HG02610 (cell line): Measurements from ENCODE around the gene CDCP2.
"Not testable (repeated sequence)": the region's sequence is repeated elsewhere in the genome, so short reads cannot be mapped to it uniquely, and the experiment has no call there.

Source experiments
- ATAC-seq: cut with Tn5 transposase; IDR thresholded peaks from one replicate; pipeline ENCODE4 v1.9.1; 2021; ENCODE audit warnings: mild to moderate bottlenecking, moderate library complexity; ENCODE audit not compliant: unreplicated experiment

Gene CDCP2

GRCh38 chr1:54118704-54119103 is 34.1 kb downstream of the CDCP2 start:
- no peak for ATAC-seq

DNA sequence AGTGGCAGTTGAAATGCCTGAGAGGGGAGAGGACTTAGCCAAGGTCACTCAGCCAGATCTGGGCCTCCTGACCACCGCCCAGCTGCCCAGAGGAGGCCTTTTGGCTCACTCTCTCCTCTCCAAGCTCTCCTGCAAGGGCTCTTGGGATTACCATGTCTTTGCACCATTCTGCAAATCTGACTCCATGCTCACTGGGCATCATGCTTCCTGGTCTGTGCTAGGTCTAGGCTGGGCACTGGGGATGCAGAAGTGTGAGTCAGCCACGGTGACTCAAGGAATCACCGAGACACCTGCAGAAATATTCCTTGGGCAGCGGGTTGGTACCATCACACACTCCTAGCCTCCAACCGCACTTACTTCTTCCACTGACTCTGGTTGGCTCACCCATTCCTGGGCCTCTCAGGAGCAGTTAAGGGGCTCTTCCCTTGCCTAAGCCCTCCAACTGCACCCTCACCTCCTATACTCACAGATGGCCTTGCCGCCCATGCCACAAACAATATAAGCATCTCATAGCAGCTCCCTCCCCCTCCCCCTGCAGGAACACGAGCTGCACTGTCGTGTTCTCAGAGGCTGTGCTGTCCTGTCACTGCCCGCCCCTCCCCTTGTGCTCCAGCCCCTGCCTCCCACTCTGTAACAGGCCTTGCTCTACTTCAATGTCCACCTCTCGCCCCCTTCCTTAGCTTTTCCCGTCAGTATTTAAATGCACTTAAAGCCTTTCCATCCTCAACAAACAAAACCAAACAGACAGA is 34.8 kb downstream of the CDCP2 start:
- no peak for ATAC-seq

GRCh38 chr1:54115520-54115919 is 37.3 kb downstream of the CDCP2 start:
- ATAC-seq, result no peak

DNA sequence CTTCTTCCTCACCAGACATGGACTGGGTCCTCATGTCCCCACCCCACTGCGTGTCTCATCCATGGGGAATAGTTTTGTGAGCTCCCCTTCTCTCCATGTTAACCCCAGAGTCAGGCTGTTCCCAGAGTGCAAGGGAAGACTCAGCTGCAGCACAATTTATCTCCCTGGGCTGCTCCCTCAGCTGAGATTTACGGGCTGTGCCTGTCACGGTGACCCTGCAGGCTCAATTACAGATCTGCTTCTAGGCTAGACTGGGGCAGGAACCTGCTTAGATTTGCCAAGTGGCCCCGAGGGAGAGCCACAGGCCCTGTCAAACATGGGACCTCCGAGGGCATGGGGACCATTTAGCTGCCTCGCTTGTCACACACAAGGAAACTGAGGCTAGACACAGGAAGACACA is 37.8 kb downstream of the CDCP2 start:
- ATAC-seq, result no peak

DNA sequence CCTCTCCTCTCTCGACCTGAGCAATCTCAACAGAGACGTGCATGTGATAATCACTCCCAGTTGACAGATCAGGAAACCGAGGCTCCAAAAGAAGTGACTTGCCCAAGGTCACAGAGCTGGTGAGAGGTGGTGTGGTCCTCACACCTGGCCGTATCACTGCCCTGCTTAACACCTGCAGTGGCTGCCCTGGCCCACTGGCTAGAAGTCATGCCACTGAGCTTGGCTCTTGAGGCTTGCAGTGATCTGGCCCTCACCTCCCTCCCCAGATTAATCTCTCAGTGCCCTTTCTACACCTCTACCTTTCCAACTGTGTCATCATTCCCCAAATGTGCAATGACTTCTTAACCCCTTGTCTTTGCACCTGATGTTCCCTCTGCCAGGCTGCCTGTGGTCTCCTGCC is 38.8 kb downstream of the CDCP2 start:
- no peak for ATAC-seq

- ATAC-seq, result no peak
Observed at GRCh38 chr1:54112705-54113368, 40.0 kb downstream of the CDCP2 start.

- ATAC-seq, result no peak
Observed at GRCh38 chr1:54112027-54112426, 40.8 kb downstream of the CDCP2 start.

DNA sequence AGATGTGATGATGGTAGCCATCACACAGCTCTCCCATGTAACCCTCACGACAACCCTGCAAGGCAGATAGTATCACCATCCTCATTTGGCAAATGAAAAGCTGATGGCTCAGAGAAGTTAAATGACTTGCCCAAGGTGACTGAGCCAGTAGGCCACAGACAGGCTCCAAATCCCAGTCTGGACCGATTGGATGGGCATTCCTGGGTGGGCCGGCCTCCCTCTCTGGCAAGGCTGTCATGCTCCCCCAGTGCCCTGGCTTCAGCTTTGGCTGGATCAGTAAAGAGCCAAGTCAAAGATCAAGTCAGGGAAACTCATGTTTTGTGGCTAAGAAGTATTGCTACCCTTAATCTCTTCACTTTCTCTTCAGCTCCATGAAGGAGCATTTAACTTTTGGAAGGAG is 41.2 kb downstream of the CDCP2 start:
- ATAC-seq, result no peak

DNA sequence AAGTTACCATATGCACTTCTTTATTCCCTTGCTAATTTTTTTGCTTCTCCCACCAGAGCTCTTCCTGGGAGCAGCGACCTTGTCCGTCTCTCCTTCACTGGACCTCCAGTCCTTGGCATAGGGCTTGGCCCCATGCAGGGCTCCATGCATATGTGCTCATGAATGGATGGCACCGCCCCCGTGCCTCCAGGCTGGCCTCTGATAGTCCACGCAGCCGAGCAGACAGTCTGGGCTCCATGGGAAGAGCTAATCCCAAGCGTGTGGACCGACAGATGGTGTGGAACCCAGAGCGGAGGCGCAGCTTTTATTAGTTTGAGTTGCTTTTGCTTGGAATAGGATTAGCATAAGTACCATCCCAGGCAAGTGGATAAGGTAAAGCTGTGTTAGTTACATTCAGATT is 41.8 kb downstream of the CDCP2 start:
- ATAC-seq, result no peak

DNA sequence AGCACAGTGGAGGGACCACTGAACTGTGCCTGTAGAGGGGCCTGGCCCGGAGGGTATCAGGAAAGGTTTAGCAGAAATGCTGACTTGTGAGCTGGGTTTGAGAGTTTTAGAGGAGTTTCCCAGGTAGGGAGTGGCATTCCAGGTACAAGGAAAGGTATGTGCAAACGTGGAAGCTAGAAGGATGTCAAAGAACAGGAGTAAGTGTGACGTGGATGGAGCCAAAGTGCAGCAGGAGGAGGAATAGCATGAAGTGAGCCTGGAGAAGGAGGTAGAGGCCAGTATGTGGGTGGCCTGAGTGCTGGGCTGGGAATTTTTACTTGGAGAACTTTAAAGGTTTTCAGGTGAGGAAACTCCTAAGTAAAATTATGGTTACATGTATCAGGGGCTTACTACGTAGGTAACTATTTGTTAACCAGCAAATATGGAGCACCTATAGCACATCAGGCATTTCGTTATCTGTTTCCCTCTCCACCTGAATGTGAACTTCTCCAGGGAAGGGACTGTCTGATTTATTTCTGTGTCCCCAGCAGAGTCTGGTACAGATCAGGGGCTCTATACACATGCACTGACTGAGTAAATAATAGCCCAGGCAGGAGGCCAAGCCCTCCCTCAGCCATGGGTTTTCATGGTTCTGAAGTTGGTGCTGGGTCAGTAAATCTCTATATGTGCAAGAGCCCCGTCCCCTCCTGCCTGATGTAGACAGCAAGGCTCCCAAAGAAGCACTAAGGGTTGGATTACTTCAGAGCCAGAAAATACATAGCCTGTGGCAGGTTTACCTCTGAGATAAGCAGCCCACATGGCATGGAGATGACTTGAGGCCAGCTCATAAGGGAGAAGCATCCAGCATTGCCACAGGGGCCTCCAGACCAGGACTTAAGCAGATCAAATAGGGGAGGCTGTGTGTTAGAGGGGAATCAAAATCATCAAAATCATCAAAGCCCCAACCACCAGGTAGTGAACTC is 43.4 kb downstream of the CDCP2 start:
- ATAC-seq, result no peak

DNA sequence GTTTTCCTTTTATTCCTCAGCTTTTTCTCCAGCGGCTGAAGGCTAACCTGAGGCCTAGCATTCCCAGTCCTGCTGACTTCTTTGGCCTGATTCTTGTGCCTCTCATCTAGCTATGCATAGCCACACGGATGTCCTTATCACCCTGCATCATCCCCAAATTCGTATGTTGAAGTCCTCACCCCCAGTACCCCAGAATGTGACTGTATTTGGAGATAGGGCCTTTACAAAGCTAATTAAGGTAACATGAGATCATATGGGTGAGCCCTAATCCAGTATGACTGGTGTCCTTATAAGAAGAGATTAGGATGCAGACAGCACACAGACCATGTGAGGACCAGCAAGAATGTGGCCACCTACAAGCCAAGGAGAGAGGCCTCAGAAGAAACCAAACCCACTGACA is 44.6 kb downstream of the CDCP2 start:
- no peak for ATAC-seq

GRCh38 chr1:54107131-54107530 is 45.7 kb downstream of the CDCP2 start:
- ATAC-seq, result no peak

DNA sequence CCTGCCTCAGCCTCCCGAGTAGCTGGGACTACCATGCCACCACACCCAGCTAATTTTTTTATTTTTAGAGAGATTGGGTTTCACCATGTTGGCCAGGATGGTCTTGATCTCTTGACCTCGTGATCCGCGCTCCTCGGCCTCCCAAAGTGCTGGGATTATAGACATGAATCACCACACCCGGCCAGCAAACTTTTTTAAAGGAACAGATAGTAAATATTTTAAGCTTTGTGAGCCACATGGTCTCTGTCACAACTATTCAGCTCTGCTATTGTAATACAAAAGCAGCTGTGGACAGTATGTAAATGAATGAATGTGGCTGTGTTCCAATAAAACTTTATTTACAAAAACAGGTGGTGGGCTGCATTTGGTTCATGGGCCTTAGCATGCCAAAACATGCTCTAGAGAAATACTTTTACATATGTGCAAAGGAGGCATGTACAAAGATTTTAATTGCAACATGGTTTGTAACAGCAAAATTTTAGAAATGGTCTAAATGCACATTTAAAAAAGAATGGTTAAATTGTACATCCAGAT is 47.0 kb downstream of the CDCP2 start:
- ATAC-seq, result no peak

- ATAC-seq, result no peak
Observed at GRCh38 chr1:54105080-54105479, 47.7 kb downstream of the CDCP2 start.

DNA sequence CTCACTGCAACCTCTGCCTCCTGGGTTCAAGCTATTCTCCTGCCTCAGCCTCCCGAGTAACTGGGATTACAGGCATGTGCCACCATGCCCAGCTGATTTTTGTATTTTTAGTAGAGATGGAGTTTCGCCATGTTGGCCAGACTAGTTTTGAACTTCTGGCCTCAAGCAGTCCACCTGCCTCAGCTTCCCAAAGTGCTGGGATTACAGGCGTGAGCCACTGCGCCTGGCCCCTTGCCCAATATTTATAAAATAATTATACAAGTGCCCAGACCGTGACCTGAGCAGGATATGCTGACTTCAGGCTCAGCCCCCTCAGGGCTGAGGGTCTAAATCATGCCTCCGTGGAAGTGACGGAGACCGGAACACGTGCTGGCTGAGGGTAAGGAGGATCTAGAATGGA is 48.2 kb downstream of the CDCP2 start:
- not testable (repeated sequence) for ATAC-seq

DNA sequence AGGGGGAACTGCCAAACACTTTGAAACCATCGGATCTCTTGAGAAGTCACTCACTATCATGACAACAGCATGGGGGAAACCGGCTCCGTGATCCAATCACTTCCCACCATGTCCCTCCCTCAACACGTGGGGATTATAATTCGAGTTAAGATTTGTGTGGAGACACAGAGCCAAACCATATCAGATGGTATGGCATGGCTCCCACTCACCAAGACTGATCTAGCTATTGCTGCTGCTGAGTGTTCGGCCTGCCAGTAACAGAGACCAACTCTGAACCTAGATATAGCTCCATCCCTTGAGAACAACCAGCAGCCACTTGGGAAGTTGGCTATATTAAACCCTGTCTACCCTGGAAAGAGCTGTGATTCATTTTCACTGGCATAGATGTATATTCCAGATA is 49.4 kb downstream of the CDCP2 start:
- no peak for ATAC-seq

DNA sequence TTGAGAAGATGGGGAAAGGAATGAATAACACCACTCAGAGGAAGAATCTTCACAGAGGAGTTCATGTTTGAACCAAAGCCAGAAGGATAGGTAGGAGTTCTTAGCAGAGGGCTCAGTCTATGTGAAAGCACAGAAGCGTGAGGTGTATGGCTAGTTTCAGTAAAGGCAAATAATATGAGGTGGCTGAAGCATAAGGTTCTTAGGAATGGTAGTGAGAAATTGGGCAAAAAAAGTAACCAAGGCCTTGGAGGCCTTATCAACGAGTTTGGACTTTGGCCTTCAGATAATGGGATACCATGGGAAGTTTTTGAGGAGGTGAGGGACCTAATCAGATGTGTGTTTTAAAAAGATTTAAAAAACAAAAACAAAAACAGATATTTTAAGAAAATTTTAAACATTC is 52.3 kb downstream of the CDCP2 start:
- no peak for ATAC-seq

DNA sequence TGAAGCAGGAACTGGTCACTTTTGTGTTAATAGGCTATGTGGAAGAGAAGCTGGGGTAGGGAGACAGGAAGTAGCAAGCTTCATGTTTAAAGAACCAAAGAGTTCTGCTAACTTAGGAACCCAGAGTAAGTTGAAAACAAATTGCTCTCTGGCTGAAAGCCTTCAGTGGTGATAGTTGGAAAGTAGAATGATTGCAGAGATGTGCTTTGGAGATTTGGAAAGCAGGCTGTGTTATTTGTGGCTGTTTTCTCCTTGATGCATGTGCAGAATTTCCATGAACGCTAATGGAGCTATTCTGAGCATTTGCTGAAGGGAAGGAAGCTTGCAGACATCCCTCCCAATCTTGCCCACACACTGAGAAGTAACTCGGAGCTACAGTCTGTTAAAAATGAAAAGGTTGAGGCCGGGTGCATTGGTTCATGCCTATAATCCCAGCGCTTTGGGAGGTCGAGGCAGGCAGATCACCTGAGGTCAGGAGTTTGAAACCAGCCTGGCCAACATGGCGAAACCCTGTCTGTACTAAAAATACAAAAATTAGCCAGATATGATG is 53.7 kb downstream of the CDCP2 start:
- no peak for ATAC-seq

DNA sequence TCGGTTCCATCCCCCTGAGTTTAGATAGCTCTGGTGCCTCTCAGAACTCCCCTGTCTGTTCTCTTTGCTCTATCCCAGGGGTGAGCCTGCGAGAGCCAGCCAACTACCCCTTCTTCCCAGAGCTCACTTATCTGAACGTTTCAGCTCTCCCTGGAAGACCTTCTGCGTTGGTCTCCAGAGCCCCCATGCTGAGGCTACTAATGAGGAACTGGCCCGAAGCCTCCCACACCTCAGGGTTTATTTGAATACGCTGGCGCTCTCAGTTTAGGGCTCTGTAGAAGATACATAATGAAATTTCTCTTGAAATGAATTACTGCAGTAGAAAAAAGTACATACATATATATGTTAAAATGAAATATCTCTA is 55.9 kb downstream of the CDCP2 start:
- no peak for ATAC-seq

- no peak for ATAC-seq
Observed at GRCh38 chr1:54096227-54096876, 56.4 kb downstream of the CDCP2 start.
